ENCODE data around the gene TEX38.

- TF ChIP-seq CTCF (IDR thresholded peaks at IDR 0.05), result no peak
- TF ChIP-seq ZFX (IDR thresholded peaks at IDR 0.05; ENCODE audit: borderline replicate concordance), result no peak
Observed at GRCh38 chr1:46684670-46685069, 13.0 kb downstream of the TEX38 start.

Data from 22Rv1 (cell line).